Thyroid gland (tissue), 4 donors: Measurements from ENCODE around the gene HSPA8.

Source experiments
- POLR2A ChIP-seq, 2 donors: fragments of 450-650 bp; IDR thresholded peaks; one replicate each; pipeline ENCODE4 v1.6.1; 2017; ENCODE audit warnings: antibody characterized with exemption in 2 of 2, mild to moderate bottlenecking in 2 of 2, moderate library complexity in 1 of 2
- TF ChIP-seq, protein P1 (sequence below), 6 experiments: fragments of 200-600 bp in 3 of 6; fragments of 450-650 bp in 3 of 6; sonication (generic) in 3 of 6; IDR thresholded peaks; one replicate each; pipeline ENCODE4 v1.5.1; 2016 to 2019; ENCODE audit warnings: antibody characterized with exemption in 6 of 6, mild to moderate bottlenecking in 2 of 6, inconsistent platforms in 1 of 6, moderate library complexity in 1 of 6

- TF ChIP-seq, protein P1, sequence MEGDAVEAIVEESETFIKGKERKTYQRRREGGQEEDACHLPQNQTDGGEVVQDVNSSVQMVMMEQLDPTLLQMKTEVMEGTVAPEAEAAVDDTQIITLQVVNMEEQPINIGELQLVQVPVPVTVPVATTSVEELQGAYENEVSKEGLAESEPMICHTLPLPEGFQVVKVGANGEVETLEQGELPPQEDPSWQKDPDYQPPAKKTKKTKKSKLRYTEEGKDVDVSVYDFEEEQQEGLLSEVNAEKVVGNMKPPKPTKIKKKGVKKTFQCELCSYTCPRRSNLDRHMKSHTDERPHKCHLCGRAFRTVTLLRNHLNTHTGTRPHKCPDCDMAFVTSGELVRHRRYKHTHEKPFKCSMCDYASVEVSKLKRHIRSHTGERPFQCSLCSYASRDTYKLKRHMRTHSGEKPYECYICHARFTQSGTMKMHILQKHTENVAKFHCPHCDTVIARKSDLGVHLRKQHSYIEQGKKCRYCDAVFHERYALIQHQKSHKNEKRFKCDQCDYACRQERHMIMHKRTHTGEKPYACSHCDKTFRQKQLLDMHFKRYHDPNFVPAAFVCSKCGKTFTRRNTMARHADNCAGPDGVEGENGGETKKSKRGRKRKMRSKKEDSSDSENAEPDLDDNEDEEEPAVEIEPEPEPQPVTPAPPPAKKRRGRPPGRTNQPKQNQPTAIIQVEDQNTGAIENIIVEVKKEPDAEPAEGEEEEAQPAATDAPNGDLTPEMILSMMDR (IDR thresholded peaks at IDR 0.05), result peak in 5 of 6 experiments; percentile 20 to 73 (median 72)
- no peak for TF ChIP-seq POLR2A (IDR thresholded peaks at IDR 0.05)
Observed at GRCh38 chr11:123103326-123103980, 41.5 kb upstream of the HSPA8 start.
